GM12878 (cell line): ENCODE results near the gene ATP5ME. TPM values are rescaled to one million over a fixed set of nuclear protein-coding genes. Genes with fewer than 3 reads are reported as not detected.

Experiments
- ATAC-seq: fragments of 200-7000 bp; cut with Tn5 transposase; 3 replicates; pipeline ENCODE4 v1.9.1; 2020; ENCODE audit warnings: mild to moderate bottlenecking, moderate library complexity
- BruUV-seq: library from RNA; stranded (reverse); fragments of 400-500 nt; replicated peaks from 2 replicates; lab custom pipeline; 2021; lab: Mats Ljungman, UMichigan
- CTCF ChIA-PET: fragments of 300-600 bp; sonication (Branson Sonifier 250); formaldehyde crosslinking; extraction: SDS; loops from one replicate; lab custom pipeline; 2021; ENCODE audit warnings: inconsistent platforms; lab: Yijun Ruan, JAX
- POLR2A ChIA-PET: fragments of 350-600 bp; formaldehyde crosslinking; extraction: SDS; loops from one replicate; lab custom pipeline; 2021; ENCODE audit warnings: inconsistent platforms; lab: Charles Lee
- RAD21 ChIA-PET: fragments of 300-600 bp; sonication (Branson Sonifier 250); formaldehyde crosslinking; loops from one replicate; lab custom pipeline; 2023; ENCODE audit warnings: antibody characterized with exemption; ENCODE audit not compliant: unreplicated experiment; lab: Charles Lee
- SMC1A ChIA-PET: fragments of 300-600 bp; sonication (Branson Sonifier 250); formaldehyde crosslinking; loops from one replicate; lab custom pipeline; 2023; ENCODE audit not compliant: unreplicated experiment, uncharacterized antibody; lab: Charles Lee
- DNase-seq: peaks from one replicate; pipeline ENCODE4 v3.0.0-alpha.2; 2011; ENCODE audit warnings: low read depth, low spot score
- FAIRE-seq: peaks from 3 replicates; lab custom pipeline; 2011; peaks lifted over from hg19 to GRCh38; lab: Jason Lieb, UNC
- H2AFZ ChIP-seq: 2 replicates; pipeline ENCODE4 v1.6.0; 2011; ENCODE audit warnings: low read depth, low read length, control low read depth; ENCODE audit not compliant: control insufficient read depth
- H3K27ac ChIP-seq: 2 replicates; pipeline ENCODE4 v1.5.1; 2011; ENCODE audit warnings: control low read depth; ENCODE audit not compliant: control insufficient read depth, insufficient read depth
- H3K27me3 ChIP-seq, 2 experiments: replicated peaks in 1 of 2; 2 replicates each; pipeline versions ENCODE4 v1.6.0 to v1.6.1; 2011; ENCODE audit warnings: low read length in 1 of 2; ENCODE audit not compliant: control insufficient read depth in 2 of 2, insufficient read depth in 2 of 2
- H3K36me3 ChIP-seq, 2 experiments: 2 replicates each; pipeline ENCODE4 v1.5.1; 2011; ENCODE audit warnings: low read length in 1 of 2; ENCODE audit not compliant: control insufficient read depth in 2 of 2, insufficient read depth in 2 of 2
- H3K4me1 ChIP-seq: 2 replicates; pipeline ENCODE4 v1.6.1; 2011; ENCODE audit warnings: mild to moderate bottlenecking, low read length, moderate library complexity, mixed read lengths; ENCODE audit not compliant: control insufficient read depth, insufficient read depth
- H3K4me2 ChIP-seq: 2 replicates; pipeline ENCODE4 v1.6.0; 2011; ENCODE audit warnings: control low read depth; ENCODE audit not compliant: control insufficient read depth, insufficient read depth
- H3K4me3 ChIP-seq: fragments of 200-600 bp; sonication (generic); 2 replicates; pipeline ENCODE4 v1.5.1; 2016
- H3K79me2 ChIP-seq: 2 replicates; pipeline ENCODE4 v1.6.0; 2011; ENCODE audit warnings: low read length; ENCODE audit not compliant: control insufficient read depth, insufficient read depth
- H3K9ac ChIP-seq: 2 replicates; pipeline ENCODE4 v1.8.0; 2011; ENCODE audit warnings: low read length, control low read depth, mixed read lengths; ENCODE audit not compliant: control insufficient read depth, insufficient read depth
- H3K9me3 ChIP-seq: replicated peaks from 3 replicates; pipeline ENCODE4 v1.5.1; 2011; ENCODE audit warnings: mild to moderate bottlenecking, low read length; ENCODE audit not compliant: control insufficient read depth, insufficient read depth
- H4K20me1 ChIP-seq: 2 replicates; pipeline ENCODE4 v1.6.0; 2011; ENCODE audit not compliant: control insufficient read depth, insufficient read depth
- BCL3 ChIP-seq: IDR thresholded peaks from 2 replicates; pipeline ENCODE4 v1.6.1; 2011; ENCODE audit warnings: borderline replicate concordance, low read depth, mild to moderate bottlenecking, moderate library complexity, low read length; ENCODE audit not compliant: insufficient read depth, poor library complexity, severe bottlenecking
- TCF7 ChIP-seq: IDR thresholded peaks from 2 replicates; pipeline ENCODE4 v1.6.1; 2014; ENCODE audit warnings: antibody characterized with exemption, borderline replicate concordance
- ZNF274 ChIP-seq: IDR thresholded peaks from one replicate; pipeline ENCODE4 v1.8.0; 2011; ENCODE audit not compliant: insufficient read length, insufficient read depth
- WGBS: methylation state at CpG from one replicate; pipeline ENCODE4 v1.1.6; 2016; ENCODE audit warnings: low lambda C conversion rate; ENCODE audit not compliant: insufficient replicate concordance, insufficient coverage; ENCODE audit errors: missing lambda C conversion rate; 5-methylcytosine and 5-hydroxymethylcytosine counted together
- in situ Hi-C: fragments of 300-500 bp; cut with MboI; formaldehyde crosslinking; loops from 9 replicates; pipeline ENCODE4 v1.14.3; 2018; ENCODE audit warnings: mixed read lengths
- intact Hi-C: fragments of 100-400 bp; cut with micrococcal nuclease; formaldehyde crosslinking; loops from one replicate; pipeline ENCODE4 v1.14.2; 2022; ENCODE audit not compliant: unreplicated experiment
- polyA plus RNA-seq, 11 experiments: library from polyadenylated mRNA; depleted of rRNA in 4 of 11; unstranded in 6 of 11; stranded (reverse) in 5 of 11; fragments of >200 nt; fragmentation: Nextera tagmentation in 4 of 11; fragmentation: Illumina TruSeq in 1 of 11; extraction: Ambion mirVana in 4 of 11; extraction: Trizol in 1 of 11; gene quantifications; 1 replicate in 1 of 11; 2 replicates in 10 of 11; pipeline versions ENCODE4 v1.2.1 to v1.2.3, GENCODE V29; 2011 to 2016; ENCODE audit warnings: inconsistent platforms in 2 of 11, missing spikeins in 2 of 11, low read depth in 1 of 11
- total RNA-seq, 4 experiments: library from RNA; depleted of rRNA in 3 of 4; stranded (reverse); fragments of >200 nt in 3 of 4; fragmentation: Illumina TruSeq in 1 of 4; extraction: Trizol in 1 of 4; gene quantifications; 2 replicates each; pipeline versions ENCODE4 v1.2.1 to v1.2.3, GENCODE V29; 2013 to 2021

The ATP5ME gene
- total and polyA plus RNA-seq, 10 of the 15 experiments (the other 5 are each of a cell fraction or from before 2014, with no cell fraction given) = 279 to 2,374 (median 509) TPM

- no peak overlapping the region for H3K27ac ChIP-seq
- no peaks in the 10 kb centered on the region for H3K27me3 ChIP-seq
- intact Hi-C loops (no loop called here), in situ Hi-C loops (no loop called here)
- peaks cover 13% of the 10 kb centered on the region for H3K4me1 ChIP-seq
- H3K4me2 ChIP-seq = no peak overlapping the region
- POLR2A ChIA-PET = no interaction called here
- SMC1A ChIA-PET = no interaction called here
- no TSS peak for BruUV-seq
- H3K9me3 ChIP-seq = no peaks in the 10 kb centered on the region
- RAD21 ChIA-PET = no interaction called here
- no peaks in the 10 kb centered on the region for H3K36me3 ChIP-seq
- DNase-seq = no peak
- WGBS = 75% methylated on average over 37 of the region's 37 CpGs
- TF ChIP-seq ZNF274 = no peak
- no peak for TF ChIP-seq TCF7
- TF ChIP-seq BCL3 = peak; percentile 2
- TF ChIP-seq, all 136 proteins: peak for 1
- Histone ChIP-seq H4K20me1 (no peaks in the 10 kb centered on the region), H3K79me2 (no peaks in the 10 kb centered on the region), H3K9ac (no peak overlapping the region), H2AFZ (no peak overlapping the region), H3K4me3 (no peak overlapping the region)
- ATAC-seq = no peak
- CTCF ChIA-PET = no interaction called here
- no peak for FAIRE-seq
Observed at GRCh38 chr4:685679-686412, 11.8 kb upstream of the ATP5ME start.
